Measurements from ENCODE around the gene AMACR. TPM values are rescaled to one million over a fixed set of nuclear protein-coding genes. Genes with fewer than 3 reads are reported as not detected.
"Not testable (repeated sequence)": the region's sequence is repeated elsewhere in the genome, so short reads cannot be mapped to it uniquely, and the experiment has no call there.

AMACR gene
- total RNA-seq, 1 donor from 2014 or later = 29.3 TPM

DNA sequence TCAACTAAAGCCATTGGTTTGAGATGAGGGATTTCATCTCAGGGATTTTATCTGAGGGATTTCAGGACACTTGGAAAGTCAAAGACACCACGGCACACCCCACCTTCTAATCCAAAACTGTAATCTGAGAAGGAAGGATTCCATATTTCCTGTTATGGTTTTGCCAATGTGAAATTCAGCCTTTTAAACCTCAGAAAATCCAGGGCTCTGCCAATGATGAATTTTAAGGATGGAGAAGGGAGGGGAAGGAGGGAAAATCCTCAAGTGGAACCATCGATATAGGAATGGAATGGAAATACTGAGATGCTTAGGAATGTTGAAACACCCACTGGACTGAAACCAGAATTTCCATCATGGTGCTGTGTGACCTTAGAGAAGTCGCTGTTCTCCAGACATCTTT lies 29.9 kb upstream of the AMACR start:
- H3K9me3 Mint-ChIP-seq (ENCODE audit: unreplicated experiment) = no peaks in the 10 kb centered on the region

GRCh38 chr5:34035756-34036155 lies 27.9 kb upstream of the AMACR start:
- Mint-ChIP-seq H3K4me3 (ENCODE audit: unreplicated experiment) (no peak overlapping the region), H3K36me3 (ENCODE audit: low read depth, unreplicated experiment) (peaks cover 13% of the 10 kb centered on the region), H3K9me3 (ENCODE audit: unreplicated experiment) (no peaks in the 10 kb centered on the region), H3K4me1 (ENCODE audit: unreplicated experiment) (peaks cover 12% of the 10 kb centered on the region), H3K27ac (ENCODE audit: unreplicated experiment) (no peak overlapping the region), H3K27me3 (ENCODE audit: unreplicated experiment) (no peaks in the 10 kb centered on the region)
- DNase-seq (ENCODE audit: low spot score) = no peak
- TF ChIP-seq, protein P1, sequence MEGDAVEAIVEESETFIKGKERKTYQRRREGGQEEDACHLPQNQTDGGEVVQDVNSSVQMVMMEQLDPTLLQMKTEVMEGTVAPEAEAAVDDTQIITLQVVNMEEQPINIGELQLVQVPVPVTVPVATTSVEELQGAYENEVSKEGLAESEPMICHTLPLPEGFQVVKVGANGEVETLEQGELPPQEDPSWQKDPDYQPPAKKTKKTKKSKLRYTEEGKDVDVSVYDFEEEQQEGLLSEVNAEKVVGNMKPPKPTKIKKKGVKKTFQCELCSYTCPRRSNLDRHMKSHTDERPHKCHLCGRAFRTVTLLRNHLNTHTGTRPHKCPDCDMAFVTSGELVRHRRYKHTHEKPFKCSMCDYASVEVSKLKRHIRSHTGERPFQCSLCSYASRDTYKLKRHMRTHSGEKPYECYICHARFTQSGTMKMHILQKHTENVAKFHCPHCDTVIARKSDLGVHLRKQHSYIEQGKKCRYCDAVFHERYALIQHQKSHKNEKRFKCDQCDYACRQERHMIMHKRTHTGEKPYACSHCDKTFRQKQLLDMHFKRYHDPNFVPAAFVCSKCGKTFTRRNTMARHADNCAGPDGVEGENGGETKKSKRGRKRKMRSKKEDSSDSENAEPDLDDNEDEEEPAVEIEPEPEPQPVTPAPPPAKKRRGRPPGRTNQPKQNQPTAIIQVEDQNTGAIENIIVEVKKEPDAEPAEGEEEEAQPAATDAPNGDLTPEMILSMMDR (IDR thresholded peaks at IDR 0.05; ENCODE audit: unreplicated experiment) = no peak

More for the DNA sequence above, 29.9 kb upstream of the AMACR start:
- TF ChIP-seq, protein P1 (IDR thresholded peaks at IDR 0.05; ENCODE audit: unreplicated experiment) = no peak
- no peak overlapping the region for H3K27ac Mint-ChIP-seq (ENCODE audit: unreplicated experiment)
- H3K4me3 Mint-ChIP-seq (ENCODE audit: unreplicated experiment) = no peak overlapping the region
- no peak for DNase-seq (ENCODE audit: low spot score)
- H3K27me3 Mint-ChIP-seq (ENCODE audit: unreplicated experiment) = no peaks in the 10 kb centered on the region
- H3K4me1 Mint-ChIP-seq (ENCODE audit: unreplicated experiment) = peaks cover 31% of the 10 kb centered on the region
- H3K36me3 Mint-ChIP-seq (ENCODE audit: low read depth, unreplicated experiment) = peaks cover 13% of the 10 kb centered on the region

DNA sequence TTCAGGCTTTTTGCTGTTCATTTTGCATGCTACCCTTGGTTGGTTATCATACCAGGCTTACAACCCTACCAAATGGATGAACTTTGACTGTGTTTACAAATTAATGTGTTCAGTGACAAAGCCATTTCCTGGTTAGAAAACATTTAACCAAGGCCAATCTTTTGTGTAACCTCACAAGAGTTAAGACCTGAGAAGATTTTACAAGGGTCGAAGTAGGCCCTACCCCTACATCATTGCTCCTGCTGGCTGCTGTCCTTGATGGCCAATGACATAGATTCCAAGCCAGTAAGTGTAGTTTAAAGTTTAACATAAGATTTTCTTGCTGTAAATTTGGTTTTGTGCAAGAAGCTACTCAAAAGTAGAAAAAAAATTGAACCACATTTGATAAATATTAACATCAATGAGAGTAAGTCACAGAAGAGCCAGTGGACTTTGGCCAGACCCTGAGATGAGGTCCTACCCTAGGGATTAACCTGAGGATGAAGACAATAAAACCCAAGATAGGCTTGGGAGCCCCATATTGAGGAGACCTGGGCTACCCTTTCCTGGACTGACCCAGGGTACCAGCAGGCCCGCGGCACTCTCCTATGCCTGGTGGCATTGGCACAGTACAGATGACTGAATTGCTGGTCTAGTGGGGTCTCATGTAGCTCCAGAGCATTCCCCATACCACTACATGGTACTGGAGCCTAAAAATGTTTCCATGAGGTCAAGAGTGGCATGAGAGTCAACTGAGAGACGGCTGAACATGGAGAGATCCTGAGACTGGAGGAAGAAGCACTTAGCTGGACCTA lies 26.9 kb upstream of the AMACR start:
- H3K9me3 Mint-ChIP-seq (ENCODE audit: unreplicated experiment) = no peaks in the 10 kb centered on the region
- DNase-seq (ENCODE audit: low spot score) = no peak
- peaks cover 7% of the 10 kb centered on the region for H3K4me1 Mint-ChIP-seq (ENCODE audit: unreplicated experiment)
- TF ChIP-seq, protein P1 (IDR thresholded peaks at IDR 0.05; ENCODE audit: unreplicated experiment) = no peak
- no peak overlapping the region for H3K4me3 Mint-ChIP-seq (ENCODE audit: unreplicated experiment)
- H3K36me3 Mint-ChIP-seq (ENCODE audit: low read depth, unreplicated experiment) = peaks cover 13% of the 10 kb centered on the region
- H3K27me3 Mint-ChIP-seq (ENCODE audit: unreplicated experiment) = no peaks in the 10 kb centered on the region
- no peak overlapping the region for H3K27ac Mint-ChIP-seq (ENCODE audit: unreplicated experiment)

DNA sequence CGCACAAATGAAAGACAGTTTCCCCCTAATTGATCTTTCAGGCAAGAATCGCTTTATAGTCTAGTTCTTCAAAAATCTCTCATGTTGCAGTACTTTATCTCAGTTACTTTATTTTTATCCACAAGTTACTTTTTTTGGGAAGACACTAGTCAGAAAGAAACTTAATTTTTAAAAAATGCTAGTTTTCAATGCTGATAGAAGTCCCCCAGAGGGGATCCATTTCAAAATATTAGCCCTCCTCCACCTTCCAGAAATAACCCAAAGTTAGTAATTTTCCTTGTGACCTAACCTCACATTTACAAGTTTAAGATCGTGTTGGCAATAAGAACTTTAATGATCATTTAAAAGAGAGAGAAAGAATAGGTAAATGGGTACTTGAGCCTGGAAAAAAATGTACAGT lies 24.1 kb upstream of the AMACR start:
- Mint-ChIP-seq H3K4me3 (ENCODE audit: unreplicated experiment) (no peak overlapping the region), H3K27ac (ENCODE audit: unreplicated experiment) (no peak overlapping the region), H3K4me1 (ENCODE audit: unreplicated experiment) (peaks cover 5% of the 10 kb centered on the region), H3K36me3 (ENCODE audit: low read depth, unreplicated experiment) (peaks cover 3% of the 10 kb centered on the region), H3K27me3 (ENCODE audit: unreplicated experiment) (no peaks in the 10 kb centered on the region), H3K9me3 (ENCODE audit: unreplicated experiment) (no peaks in the 10 kb centered on the region)
- no peak for DNase-seq (ENCODE audit: low spot score)
- TF ChIP-seq, protein P1 (IDR thresholded peaks at IDR 0.05; ENCODE audit: unreplicated experiment) = no peak

DNA sequence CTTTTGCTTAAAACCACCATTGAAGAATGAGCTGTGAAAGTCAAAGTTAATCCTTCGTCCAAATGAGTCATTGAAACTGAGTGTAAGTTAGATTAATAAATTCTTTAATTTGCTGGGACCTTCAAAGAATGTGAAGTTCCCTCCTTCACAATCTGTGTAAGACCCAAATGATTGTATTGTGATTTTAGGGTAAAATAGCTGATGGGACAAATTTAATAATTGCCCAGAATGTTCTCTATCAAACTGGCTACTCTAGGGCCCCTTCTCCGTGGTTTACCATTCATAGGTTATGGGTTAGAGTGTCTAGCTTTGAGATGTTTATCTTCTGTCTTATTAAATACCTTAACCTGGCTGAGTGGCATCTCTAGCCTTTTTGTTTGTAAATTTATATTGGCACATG lies 23.3 kb upstream of the AMACR start:
- TF ChIP-seq, protein P1 (IDR thresholded peaks at IDR 0.05; ENCODE audit: unreplicated experiment) = no peak
- no peaks in the 10 kb centered on the region for H3K27me3 Mint-ChIP-seq (ENCODE audit: unreplicated experiment)
- no peak overlapping the region for H3K27ac Mint-ChIP-seq (ENCODE audit: unreplicated experiment)
- no peak for DNase-seq (ENCODE audit: low spot score)
- H3K36me3 Mint-ChIP-seq (ENCODE audit: low read depth, unreplicated experiment) = peaks cover 3% of the 10 kb centered on the region
- peaks cover 5% of the 10 kb centered on the region for H3K4me1 Mint-ChIP-seq (ENCODE audit: unreplicated experiment)
- no peak overlapping the region for H3K4me3 Mint-ChIP-seq (ENCODE audit: unreplicated experiment)
- H3K9me3 Mint-ChIP-seq (ENCODE audit: unreplicated experiment) = no peaks in the 10 kb centered on the region

DNA sequence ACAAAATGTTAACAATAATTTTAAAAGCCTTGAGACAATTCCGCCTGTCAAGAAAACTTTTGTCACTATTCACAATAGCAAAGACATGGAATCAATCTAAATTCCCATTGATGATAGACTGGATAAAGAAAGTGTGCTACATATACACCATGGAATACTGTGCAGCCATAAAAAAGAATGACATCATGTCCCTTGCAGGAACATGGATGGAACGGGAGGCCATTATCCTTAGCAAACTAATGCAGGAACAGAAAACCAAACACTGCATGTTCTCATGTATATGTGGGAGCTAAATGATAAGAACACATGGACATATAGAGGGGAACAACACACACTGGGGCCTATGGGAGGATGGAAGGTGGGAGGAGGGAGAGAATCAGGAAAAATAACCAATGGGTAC lies 22.7 kb upstream of the AMACR start:
- not testable (repeated sequence) for H3K4me3 Mint-ChIP-seq (ENCODE audit: unreplicated experiment); H3K36me3 Mint-ChIP-seq (ENCODE audit: low read depth, unreplicated experiment); DNase-seq (ENCODE audit: low spot score); H3K27me3 Mint-ChIP-seq (ENCODE audit: unreplicated experiment); H3K9me3 Mint-ChIP-seq (ENCODE audit: unreplicated experiment); H3K27ac Mint-ChIP-seq (ENCODE audit: unreplicated experiment); H3K4me1 Mint-ChIP-seq (ENCODE audit: unreplicated experiment)
